CD4-positive, alpha-beta T cell treated with Interleukin-4 for 4 hours (primary cell): ENCODE data around the gene SPEF1.

Experiments
- DNase-seq: peaks from one replicate; pipeline ENCODE4 v3.0.0-alpha.2; 2020

SPEF1 gene

GRCh38 chr20:3787324-3788014 is 6.2 kb upstream of the SPEF1 start:
- DNase-seq = no peak

DNA sequence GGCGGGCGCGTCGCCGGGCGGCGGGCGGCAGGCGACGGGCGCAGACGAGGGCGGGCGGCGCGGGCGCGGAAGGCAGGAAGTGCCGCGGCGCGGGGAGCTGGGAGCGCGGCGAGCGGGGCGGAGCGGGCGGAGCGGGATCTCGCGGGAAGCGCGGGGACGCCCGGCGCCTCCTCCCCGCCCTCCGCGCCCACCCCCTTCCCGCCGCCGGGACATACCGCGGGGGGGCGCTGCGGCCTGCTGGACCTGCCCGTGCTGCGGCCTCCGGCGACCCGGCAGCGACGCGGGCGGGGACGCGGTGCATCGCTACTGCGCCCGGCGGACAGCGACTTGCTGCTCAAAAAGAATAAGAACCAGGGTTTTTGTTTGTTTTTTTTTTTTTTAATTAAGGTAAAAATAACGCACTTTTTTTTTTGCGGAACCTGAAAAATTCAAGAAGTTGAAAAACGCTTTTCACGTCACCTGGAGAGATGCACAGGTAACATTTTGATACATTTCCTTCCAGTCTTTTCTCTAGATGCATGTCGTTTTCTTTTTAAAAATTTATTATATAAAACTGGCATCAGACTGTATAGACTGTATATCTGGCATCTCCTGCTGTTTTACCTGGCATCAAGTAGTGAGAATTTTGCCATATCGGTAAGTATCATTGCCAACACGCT is 5.5 kb upstream of the SPEF1 start, which contains the start of gene CENPB:
Gene CENPB, minus strand, starts transcription at position 76 of the 659 bp plus-strand sequence. CDS start 257 bp downstream, outside the sequence.
- DNase-seq = peak; percentile 86

DNA sequence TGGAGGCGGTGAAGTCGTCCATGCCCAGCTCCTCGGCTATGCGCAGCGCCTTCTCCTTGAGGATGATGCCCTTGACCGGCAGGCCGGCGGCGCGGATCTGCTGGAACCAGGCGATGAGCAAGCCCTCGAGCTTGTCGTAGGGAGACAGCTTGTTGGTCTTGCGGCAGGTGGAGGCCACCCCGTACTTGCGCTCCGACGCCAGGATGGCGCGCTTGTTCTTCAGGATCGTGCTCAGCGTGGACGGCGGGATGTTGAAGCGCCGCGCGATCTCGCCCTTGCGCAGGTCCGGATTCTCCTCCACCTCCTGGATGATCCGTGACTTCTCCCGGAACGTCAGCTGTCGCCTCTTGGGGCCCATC is 4.9 kb upstream of the SPEF1 start:
- DNase-seq = peak; percentile 32

- no peak for DNase-seq
Observed at GRCh38 chr20:3785240-3786125, 4.2 kb upstream of the SPEF1 start.

DNA sequence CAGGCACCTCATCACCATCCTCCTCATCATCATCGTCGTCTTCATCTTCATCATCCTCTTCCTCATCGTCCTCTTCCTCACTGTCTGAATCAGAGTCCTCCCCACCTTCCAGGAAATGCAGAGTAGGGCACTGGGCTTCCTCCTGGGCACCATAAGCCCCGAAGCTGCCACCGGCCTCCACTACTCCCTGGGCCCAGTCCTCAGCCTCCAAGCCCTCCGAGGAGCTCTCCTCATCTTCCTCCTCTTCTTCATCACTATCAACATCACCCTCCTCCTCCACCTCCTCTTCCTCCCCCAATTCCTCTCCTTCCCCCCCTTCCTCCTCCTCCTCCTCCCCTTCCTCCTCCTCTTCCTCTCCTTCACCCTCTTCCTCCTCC is 3.6 kb upstream of the SPEF1 start:
- DNase-seq = no peak

DNA sequence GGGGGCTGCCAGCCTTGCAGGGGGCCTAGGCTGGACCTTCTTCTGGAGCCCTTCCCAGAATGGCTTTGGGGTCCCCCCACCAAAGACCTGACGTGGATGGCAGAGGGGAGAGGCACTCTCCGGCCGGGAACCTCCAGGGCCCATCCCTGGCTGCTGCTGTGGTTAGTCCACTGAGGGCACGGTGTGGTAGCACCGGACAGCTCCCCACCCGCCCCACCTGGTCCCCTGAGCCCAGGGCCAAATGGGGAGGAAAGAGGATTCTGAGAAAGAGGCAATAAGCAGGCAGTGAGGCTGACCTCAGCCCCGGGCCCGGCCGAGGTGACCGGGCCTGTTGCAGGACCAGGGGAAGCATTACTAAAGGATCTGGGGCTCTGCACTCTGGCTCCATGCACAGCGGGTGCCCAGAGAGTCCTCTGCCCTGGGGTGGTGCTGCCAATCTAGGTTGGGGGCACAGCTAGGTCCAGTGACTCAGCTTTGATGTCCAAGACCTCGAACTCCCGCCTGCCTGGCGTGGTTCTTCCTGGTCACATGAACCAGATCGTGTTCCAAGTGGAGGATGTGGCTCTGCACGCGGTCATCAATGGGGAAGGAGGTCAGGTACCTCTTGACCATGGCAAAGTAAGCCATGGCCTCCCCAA is 3.1 kb upstream of the SPEF1 start:
- DNase-seq = no peak

DNA sequence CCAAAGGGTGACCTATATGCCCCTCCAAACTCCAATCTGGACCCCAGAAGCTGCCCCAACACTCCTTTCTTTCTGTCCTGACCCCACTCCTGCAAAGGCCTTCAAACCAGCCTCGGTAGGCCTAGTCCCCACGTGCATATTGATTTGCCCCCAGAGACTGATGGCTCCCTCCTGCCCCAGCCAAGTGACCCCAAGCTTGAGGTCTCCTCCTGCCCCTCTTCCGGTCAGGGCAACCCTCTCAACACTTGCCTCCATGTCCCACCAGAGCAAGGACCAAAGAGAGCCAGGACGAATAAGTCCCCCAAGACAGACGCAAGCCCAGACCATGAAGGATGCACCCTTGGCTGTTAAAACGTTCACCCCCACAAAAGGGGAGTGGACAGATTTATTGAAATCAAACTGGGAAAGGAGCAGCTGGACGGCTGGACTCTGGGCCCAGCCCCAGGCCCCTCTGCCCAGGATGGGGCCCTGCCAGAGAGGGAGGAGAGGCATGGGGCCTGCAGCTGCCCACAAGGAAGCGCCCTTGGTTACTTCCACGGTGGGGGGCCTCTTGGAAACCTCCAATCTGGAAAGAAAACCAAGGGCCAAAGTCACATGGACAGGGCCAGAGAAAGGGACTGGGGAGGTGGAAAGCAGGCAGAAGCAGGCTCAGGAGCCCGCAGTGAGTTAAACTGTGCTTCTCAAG is 2.4 kb upstream of the SPEF1 start:
- no peak for DNase-seq

GRCh38 chr20:3783068-3783489 is 1.8 kb upstream of the SPEF1 start:
- no peak for DNase-seq

- DNase-seq = no peak
Observed at GRCh38 chr20:3782597-3782996, 1.3 kb upstream of the SPEF1 start.

- no peak for DNase-seq
Observed at GRCh38 chr20:3778976-3779375, 2.3 kb downstream of the SPEF1 start.

- DNase-seq = peak; percentile 30
Observed at GRCh38 chr20:3777716-3778629, 3.3 kb downstream of the SPEF1 start.

- DNase-seq = no peak
Observed at GRCh38 chr20:3777381-3777715, 3.9 kb downstream of the SPEF1 start.

DNA sequence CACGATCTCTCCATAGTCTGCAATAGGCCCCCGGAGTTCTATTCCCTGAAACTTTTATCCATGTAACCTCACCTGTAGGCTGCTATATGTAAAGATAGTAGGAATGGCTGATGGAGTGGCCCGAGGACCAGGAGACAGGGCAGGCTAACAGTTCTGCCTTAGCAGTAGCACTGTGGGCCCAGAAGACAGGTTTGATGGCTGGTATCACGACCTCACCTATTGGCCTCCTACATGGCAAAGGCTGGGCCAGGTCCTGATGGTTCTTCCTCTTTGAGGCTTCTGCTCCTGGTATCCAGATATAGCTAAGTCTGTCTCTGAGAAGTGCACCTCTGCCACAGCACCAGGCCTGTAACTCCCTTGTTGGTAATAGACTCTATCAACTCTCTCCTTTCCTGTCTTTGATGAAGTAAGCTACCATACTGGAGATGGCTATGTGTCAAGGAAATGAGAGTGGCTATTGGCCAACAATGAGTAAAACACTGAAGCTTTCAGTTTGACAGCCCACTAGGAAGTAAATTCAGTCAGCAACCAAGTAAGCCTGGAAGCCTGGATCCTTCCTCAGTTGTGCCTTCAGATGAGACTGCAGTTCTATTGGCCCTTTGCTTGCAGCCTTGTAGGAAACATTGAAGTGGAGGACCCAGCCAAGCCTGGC is 5.7 kb downstream of the SPEF1 start:
- DNase-seq = no peak

DNA sequence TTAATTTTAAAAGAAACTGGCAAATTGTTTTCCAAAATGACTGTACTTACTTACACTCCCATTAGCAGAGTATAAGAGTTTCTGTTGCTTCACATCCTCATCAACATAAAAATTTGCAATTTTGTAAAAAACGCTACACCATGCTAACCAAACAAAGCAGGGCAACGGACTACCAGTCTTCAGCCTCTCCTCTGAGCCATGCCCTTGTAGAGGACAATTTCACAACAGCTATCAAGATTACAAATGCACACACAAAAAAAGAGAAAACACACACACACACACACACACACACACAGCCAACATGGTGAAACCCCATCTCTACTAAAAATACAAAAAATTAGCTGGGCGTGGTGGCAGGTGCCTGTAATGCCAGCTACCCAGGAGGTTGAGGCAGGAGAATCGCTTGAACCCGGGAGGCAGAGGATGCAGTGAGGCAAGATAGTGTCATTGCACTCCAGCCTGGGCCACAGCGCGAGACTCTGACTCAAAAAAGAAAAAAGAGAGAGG is 9.6 kb downstream of the SPEF1 start:
- no peak for DNase-seq

- peak; percentile 79 for DNase-seq
Observed at GRCh38 chr20:3768342-3769130, 12.7 kb downstream of the SPEF1 start.

DNA sequence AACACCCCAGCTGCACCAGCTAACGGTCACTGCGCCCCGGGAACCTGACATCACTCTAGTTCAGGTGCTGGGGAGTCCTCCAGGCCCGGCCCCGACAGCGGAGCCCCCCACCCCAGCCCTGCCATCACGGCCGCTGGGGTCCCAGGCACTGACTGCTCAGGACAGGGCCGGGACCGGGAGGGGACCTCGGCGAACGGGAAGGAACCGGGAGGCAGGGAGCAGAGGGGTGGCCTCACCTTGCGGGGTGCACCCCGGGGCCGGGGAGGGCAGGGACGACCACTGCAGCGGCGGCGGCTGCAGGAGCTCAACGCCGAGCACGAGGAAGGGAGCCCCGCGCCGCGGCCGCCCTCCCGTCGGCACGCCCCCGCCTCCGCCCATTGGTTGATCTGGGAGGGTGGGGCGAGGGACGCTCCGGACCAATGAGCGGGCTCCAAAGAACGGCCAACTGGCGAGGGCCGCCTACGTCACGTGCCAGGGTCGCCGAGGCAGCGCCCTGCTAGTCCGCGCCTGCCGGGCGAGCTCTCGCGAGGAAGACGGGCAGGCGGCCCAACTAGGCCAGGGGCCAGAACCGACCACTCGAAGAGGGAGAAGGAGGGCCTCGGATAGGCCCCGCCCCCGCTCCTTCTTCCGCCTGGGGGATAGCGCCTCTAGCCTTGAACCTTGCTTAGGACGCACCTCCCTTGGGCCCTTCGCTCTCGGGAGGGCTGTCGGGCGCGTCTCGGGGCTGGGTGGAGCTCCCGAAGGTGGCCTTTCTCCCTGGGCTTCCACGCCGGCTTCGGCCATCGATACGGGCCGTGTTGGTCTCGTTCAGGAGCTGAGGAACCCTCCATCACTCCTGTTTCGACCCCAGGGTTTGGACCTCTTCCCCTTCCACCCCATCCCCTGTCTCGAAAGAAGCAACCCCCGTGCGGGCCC is 13.6 kb downstream of the SPEF1 start, which contains the start of gene ADISSP:
Gene ADISSP, minus strand, starts transcription at position 327 of the 915 bp plus-strand sequence. CDS start 7,653 bp downstream, outside the sequence.
- peak; percentile 97 for DNase-seq

- no peak for DNase-seq
Observed at GRCh38 chr20:3767110-3767426, 14.2 kb downstream of the SPEF1 start.

DNA sequence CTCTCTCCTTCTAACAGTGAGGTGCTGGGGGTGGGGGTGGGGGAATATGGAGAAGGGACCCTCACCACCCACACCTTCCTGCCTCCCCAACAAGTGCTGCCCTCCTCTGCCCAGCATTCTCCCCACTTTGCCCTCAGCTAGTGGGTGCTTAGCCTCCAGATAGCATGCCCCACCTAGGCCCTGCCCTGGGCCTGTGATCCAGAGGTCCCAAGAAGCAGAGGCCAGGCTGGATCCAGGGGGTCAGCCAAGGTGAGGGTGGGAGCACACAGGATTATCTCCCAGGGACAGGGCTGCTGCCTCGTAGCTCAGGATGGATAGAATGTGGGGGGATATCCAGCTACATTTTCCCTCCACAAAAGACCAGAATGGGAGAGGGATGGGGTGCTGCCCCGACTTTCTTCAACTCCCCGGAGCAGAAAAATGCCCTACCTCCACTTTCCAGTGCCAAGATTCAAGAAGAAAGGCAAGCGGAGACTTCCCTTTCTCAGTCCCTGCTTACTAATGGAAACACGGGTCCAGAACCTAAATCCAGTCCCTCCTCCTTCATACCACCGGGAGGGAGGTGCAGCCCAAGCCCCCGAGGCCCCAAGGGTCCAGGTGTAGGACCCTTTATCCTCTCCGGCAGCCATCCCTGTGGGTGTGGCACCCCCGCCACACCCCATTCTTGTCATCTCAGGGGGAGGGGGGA is 14.7 kb downstream of the SPEF1 start:
- DNase-seq = no peak
